ENCODE data around the gene STPG1. TPM values are rescaled to one million over a fixed set of nuclear protein-coding genes. Genes with fewer than 3 reads are reported as not detected.

The STPG1 gene
- total RNA-seq, 1 experiment from 2014 or later = 14.9 TPM

DNA sequence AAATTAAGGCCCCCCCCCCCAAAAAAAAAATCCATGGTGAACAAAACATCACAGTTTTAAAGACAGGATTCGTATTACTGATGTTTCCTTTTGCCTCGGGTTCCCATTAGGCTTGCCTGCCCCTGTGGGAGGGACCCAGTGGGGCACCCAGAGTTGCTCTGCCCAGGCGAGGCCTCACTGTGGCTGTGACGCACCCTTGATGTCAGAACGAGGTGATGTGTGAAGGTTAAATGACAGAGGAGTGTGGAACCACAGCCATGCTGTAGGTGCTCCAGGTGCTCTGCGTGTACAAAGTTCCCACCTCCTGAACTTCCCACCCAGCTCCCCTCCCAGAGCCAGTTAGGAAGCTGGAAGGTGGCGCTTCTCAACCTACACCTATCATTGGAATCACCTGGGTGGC is 56.5 kb downstream of the STPG1 start:
- Histone ChIP-seq H3K27ac (ENCODE audit: low read length) (no peak overlapping the region), H3K9ac (ENCODE audit: low read length) (no peak overlapping the region), H3K4me3 (ENCODE audit: low read length) (no peak overlapping the region), H3K4me1 (ENCODE audit: insufficient read depth, low read length) (peaks cover 5% of the 10 kb centered on the region; the same call in 1 of the 2 replicates), H2AFZ (ENCODE audit: low read length) (no peak overlapping the region), H3K4me2 (ENCODE audit: low read length) (no peak overlapping the region), H3K9me3 (ENCODE audit: low read length) (no peaks in the 10 kb centered on the region), H4K20me1 (ENCODE audit: low read length) (no peaks in the 10 kb centered on the region), H3K27me3 (ENCODE audit: low read length) (no peaks in the 10 kb centered on the region), H3K36me3 (ENCODE audit: low read depth, low read length) (no peaks in the 10 kb centered on the region), H3K79me2 (ENCODE audit: low read length) (no peaks in the 10 kb centered on the region), H3F3A (ENCODE audit: low read length, unreplicated experiment) (no peaks in the 10 kb centered on the region), H3K9me2 (replicated peaks; ENCODE audit: low read length) (no peaks in the 10 kb centered on the region)
- ChIA-PET POLR2A (ENCODE audit: unreplicated experiment) (no interaction called here), CTCF (no interaction called here)
- BruUV-seq (replicated peaks) = TSS peak; percentile 14
- TF ChIP-seq, protein P1, sequence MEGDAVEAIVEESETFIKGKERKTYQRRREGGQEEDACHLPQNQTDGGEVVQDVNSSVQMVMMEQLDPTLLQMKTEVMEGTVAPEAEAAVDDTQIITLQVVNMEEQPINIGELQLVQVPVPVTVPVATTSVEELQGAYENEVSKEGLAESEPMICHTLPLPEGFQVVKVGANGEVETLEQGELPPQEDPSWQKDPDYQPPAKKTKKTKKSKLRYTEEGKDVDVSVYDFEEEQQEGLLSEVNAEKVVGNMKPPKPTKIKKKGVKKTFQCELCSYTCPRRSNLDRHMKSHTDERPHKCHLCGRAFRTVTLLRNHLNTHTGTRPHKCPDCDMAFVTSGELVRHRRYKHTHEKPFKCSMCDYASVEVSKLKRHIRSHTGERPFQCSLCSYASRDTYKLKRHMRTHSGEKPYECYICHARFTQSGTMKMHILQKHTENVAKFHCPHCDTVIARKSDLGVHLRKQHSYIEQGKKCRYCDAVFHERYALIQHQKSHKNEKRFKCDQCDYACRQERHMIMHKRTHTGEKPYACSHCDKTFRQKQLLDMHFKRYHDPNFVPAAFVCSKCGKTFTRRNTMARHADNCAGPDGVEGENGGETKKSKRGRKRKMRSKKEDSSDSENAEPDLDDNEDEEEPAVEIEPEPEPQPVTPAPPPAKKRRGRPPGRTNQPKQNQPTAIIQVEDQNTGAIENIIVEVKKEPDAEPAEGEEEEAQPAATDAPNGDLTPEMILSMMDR (conservative IDR thresholded peaks at IDR 0.05; ENCODE audit: low read depth, low read length) = no peak
- TF ChIP-seq EZH2 (IDR thresholded peaks at IDR 0.05; ENCODE audit: low read length, unreplicated experiment) (no peak), EZH2phosphoT487 (IDR thresholded peaks at IDR 0.05; ENCODE audit: borderline replicate concordance, low read length) (no peak)
- DNase-seq (no peak), ATAC-seq (no peak)
- intact Hi-C loops (cut with micrococcal nuclease) = no loop called here

DNA sequence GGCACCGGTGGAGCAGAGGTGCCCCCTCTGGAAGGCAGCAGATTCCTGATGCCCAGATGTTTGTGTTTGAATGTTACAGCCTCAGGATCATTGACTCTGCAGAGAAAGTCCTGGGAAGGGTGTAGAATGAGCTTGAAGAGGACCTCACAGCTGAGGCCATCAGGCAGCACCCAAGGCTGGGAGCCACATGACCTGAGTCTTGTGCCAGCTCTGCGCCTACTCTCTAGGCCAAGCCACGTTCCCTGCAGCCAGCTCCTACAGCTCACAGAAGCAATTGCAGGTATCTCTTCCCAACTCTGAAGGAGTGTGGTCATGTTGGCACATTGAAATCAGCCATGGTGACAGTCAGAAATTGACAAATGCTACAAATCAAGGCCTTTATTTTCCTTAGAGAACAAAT is 58.1 kb downstream of the STPG1 start:
- Histone ChIP-seq H2AFZ (ENCODE audit: low read length) (no peak overlapping the region), H3K27ac (ENCODE audit: low read length) (no peak overlapping the region), H3K4me2 (ENCODE audit: low read length) (no peak overlapping the region), H3K9me2 (replicated peaks; ENCODE audit: low read length) (no peaks in the 10 kb centered on the region), H3K9me3 (ENCODE audit: low read length) (no peaks in the 10 kb centered on the region), H3K4me3 (ENCODE audit: low read length) (no peak overlapping the region), H3K9ac (ENCODE audit: low read length) (no peak overlapping the region), H3K27me3 (ENCODE audit: low read length) (no peaks in the 10 kb centered on the region), H3K4me1 (ENCODE audit: insufficient read depth, low read length) (peaks cover 13% of the 10 kb centered on the region), H3K36me3 (ENCODE audit: low read depth, low read length) (no peaks in the 10 kb centered on the region), H3K79me2 (ENCODE audit: low read length) (no peaks in the 10 kb centered on the region), H3F3A (ENCODE audit: low read length, unreplicated experiment) (no peaks in the 10 kb centered on the region), H4K20me1 (ENCODE audit: low read length) (no peaks in the 10 kb centered on the region)
- POLR2A ChIA-PET (ENCODE audit: unreplicated experiment) = interaction anchor here (0.6 kb wide), 1 partner anchor 37 kb away, joined by 3 read pairs; no protein-coding TSS in a partner anchor
- BruUV-seq (replicated peaks) = no TSS peak
- CTCF ChIA-PET = interaction anchor here (0.6 kb wide), 1 partner anchor 9 kb away, joined by 4 read pairs; no protein-coding TSS in a partner anchor
- no peak for DNase-seq
- TF ChIP-seq EZH2phosphoT487 (IDR thresholded peaks at IDR 0.05; ENCODE audit: borderline replicate concordance, low read length) (no peak), EZH2 (IDR thresholded peaks at IDR 0.05; ENCODE audit: low read length, unreplicated experiment) (no peak)
- TF ChIP-seq, protein P1 (conservative IDR thresholded peaks at IDR 0.05; ENCODE audit: low read depth, low read length) = no peak
- intact Hi-C loops (cut with micrococcal nuclease) = no loop called here
- no peak for ATAC-seq

DNA sequence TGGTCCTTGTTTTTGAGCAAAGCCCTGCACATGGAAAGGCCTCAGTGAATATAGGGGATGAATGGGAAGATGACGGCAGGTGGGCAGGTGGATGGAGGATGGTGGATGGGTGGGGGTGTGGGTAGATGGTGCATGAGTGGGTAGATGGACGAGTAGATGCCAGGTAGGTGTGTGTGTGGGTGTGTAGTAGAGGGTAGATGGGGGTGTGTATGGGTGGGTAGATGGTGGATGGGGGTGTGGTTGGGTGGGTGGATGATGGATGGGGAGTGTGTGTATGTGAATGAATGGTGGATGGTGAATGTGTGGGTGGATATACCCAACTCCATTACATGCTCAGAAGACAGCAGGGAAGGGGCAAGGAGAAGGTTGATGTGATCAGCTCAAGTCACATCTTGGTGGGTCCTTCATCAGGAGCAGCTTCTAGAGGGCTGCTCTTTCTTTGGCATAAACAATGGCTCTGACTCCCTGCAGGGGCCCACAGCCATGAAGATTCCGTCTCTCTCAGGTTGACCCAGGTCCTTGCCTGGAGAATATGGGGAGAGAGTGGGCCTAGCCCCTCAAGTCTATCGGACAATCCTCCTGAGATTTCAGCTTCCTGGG is 60.2 kb downstream of the STPG1 start:
- Histone ChIP-seq H3K9me3 (ENCODE audit: low read length) (no peaks in the 10 kb centered on the region), H3F3A (ENCODE audit: low read length, unreplicated experiment) (no peaks in the 10 kb centered on the region), H3K4me2 (ENCODE audit: low read length) (no peak overlapping the region), H3K4me3 (ENCODE audit: low read length) (no peak overlapping the region), H3K4me1 (ENCODE audit: insufficient read depth, low read length) (peaks cover 28% of the 10 kb centered on the region), H3K9me2 (replicated peaks; ENCODE audit: low read length) (no peaks in the 10 kb centered on the region), H4K20me1 (ENCODE audit: low read length) (no peaks in the 10 kb centered on the region), H3K79me2 (ENCODE audit: low read length) (no peaks in the 10 kb centered on the region), H3K27me3 (ENCODE audit: low read length) (no peaks in the 10 kb centered on the region), H3K9ac (ENCODE audit: low read length) (no peak overlapping the region), H2AFZ (ENCODE audit: low read length) (no peak overlapping the region), H3K27ac (ENCODE audit: low read length) (no peak overlapping the region), H3K36me3 (ENCODE audit: low read depth, low read length) (no peaks in the 10 kb centered on the region)
- POLR2A ChIA-PET (ENCODE audit: unreplicated experiment) = no interaction called here
- BruUV-seq (replicated peaks) = no TSS peak
- no peak for DNase-seq
- no peak for ATAC-seq
- intact Hi-C loops (cut with micrococcal nuclease) = no loop called here
- CTCF ChIA-PET = no interaction called here
- TF ChIP-seq EZH2 (IDR thresholded peaks at IDR 0.05; ENCODE audit: low read length, unreplicated experiment) = no peak
- TF ChIP-seq, protein P1 (conservative IDR thresholded peaks at IDR 0.05; ENCODE audit: low read depth, low read length) = no peak
- TF ChIP-seq EZH2phosphoT487 (IDR thresholded peaks at IDR 0.05; ENCODE audit: borderline replicate concordance, low read length) = no peak
